Ishikawa (cell line): ENCODE measurements around the gene ITGA11.

Experiments used
- CEBPB ChIP-seq: IDR thresholded peaks from 2 replicates; pipeline ENCODE4 v1.6.1; 2012
- CREB1 ChIP-seq: IDR thresholded peaks from 2 replicates; pipeline ENCODE4 v1.6.1; 2012; ENCODE audit warnings: low read depth
- EGR1 ChIP-seq: IDR thresholded peaks from 2 replicates; pipeline ENCODE4 v1.6.1; 2012
- EP300 ChIP-seq: IDR thresholded peaks from 2 replicates; pipeline ENCODE4 v1.6.1; 2012; ENCODE audit warnings: borderline replicate concordance
- FOXM1 ChIP-seq: IDR thresholded peaks from 2 replicates; pipeline ENCODE4 v1.6.1; 2012; ENCODE audit warnings: low read depth, borderline replicate concordance
- MAX ChIP-seq: IDR thresholded peaks from 2 replicates; pipeline ENCODE4 v1.6.1; 2012
- NFIC ChIP-seq: IDR thresholded peaks from 2 replicates; pipeline ENCODE4 v1.6.1; 2012
- RAD21 ChIP-seq: IDR thresholded peaks from 2 replicates; pipeline ENCODE4 v1.6.1; 2012; ENCODE audit warnings: low read depth
- REST ChIP-seq: IDR thresholded peaks from 2 replicates; pipeline ENCODE4 v1.6.1; 2012; ENCODE audit warnings: low read depth, mild to moderate bottlenecking
- TAF1 ChIP-seq: IDR thresholded peaks from 2 replicates; pipeline ENCODE4 v1.6.1; 2012; ENCODE audit warnings: low read depth, mild to moderate bottlenecking
- TCF12 ChIP-seq: IDR thresholded peaks from 2 replicates; pipeline ENCODE4 v1.6.1; 2012; ENCODE audit warnings: low read depth
- TEAD4 ChIP-seq: IDR thresholded peaks from 2 replicates; pipeline ENCODE4 v1.6.1; 2012
- YY1 ChIP-seq: IDR thresholded peaks from 2 replicates; pipeline ENCODE4 v1.6.1; 2012; ENCODE audit warnings: low read depth
- ZBTB7A ChIP-seq: IDR thresholded peaks from 2 replicates; pipeline ENCODE4 v1.6.1; 2012; ENCODE audit warnings: low read depth
- TF ChIP-seq, protein P1 (sequence below): IDR thresholded peaks from 2 replicates; pipeline ENCODE4 v1.6.1; 2012

The ITGA11 gene

DNA sequence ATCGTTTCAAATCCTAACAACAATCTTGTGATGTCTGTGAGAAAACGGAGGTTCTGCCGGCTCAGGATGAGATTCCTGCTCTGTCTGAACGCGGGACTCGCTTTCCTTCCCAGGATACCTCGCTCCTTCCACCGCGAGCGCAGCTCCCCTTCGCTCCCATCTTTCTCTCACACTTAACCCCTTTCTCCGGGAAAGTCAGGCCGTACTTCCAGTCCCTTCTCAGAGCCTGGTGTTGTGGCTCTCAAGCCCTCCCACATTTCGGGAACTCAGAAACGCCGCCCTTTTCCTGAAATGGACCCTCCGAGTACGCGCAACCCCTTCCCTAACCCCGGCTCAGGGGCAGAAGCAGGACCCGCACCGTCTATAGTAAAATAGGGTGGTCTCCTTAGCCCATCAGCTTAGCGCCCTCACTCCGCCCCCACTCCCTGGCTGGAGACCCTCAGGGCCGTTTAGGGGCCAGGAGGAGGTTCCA is 154.8 kb downstream of the ITGA11 start:
- no peak for TF ChIP-seq TEAD4
- TF ChIP-seq, protein P1, sequence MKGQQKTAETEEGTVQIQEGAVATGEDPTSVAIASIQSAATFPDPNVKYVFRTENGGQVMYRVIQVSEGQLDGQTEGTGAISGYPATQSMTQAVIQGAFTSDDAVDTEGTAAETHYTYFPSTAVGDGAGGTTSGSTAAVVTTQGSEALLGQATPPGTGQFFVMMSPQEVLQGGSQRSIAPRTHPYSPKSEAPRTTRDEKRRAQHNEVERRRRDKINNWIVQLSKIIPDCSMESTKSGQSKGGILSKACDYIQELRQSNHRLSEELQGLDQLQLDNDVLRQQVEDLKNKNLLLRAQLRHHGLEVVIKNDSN: no peak
- no peak for TF ChIP-seq REST
- no peak for TF ChIP-seq CREB1
- TF ChIP-seq CEBPB: no peak
- TF ChIP-seq TAF1: no peak
- no peak for TF ChIP-seq EP300
- no peak for TF ChIP-seq RAD21
- TF ChIP-seq FOXM1: no peak
- TF ChIP-seq NFIC: no peak

GRCh38 chr15:68276668-68277067 is 155.3 kb downstream of the ITGA11 start:
- TF ChIP-seq TEAD4: no peak

DNA sequence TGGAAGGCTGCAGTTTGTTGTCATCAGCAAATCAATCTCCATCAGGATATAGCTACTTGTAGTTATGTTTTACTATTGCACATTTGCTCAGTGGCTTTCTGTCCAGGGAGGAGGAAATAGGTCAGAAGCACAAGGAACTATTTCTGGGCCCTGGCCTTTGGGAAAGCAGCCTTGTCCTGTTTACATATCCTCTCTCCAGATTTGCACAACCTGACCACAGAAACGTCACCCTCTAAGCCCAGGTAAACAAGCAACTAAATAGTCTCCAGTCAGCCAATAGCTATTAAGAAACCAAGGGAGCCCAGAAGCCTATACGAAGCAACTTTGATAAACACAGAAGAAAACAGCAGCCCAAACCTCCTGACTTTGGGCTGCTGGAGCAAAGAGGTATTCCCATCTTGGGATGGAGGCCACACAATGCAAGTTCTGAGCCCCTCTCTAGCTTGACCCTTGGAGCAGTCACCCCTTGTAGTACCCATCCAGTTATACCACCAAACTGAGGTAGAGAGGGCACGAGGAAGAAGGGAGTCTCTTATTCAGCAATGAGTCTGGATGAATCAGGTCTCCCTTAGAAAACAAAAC is 156.7 kb downstream of the ITGA11 start:
- no peak for TF ChIP-seq RAD21
- TF ChIP-seq REST: no peak
- no peak for TF ChIP-seq TEAD4
- no peak for TF ChIP-seq EP300
- no peak for TF ChIP-seq NFIC
- no peak for TF ChIP-seq CEBPB
- no peak for TF ChIP-seq MAX
- TF ChIP-seq FOXM1: no peak
- no peak for TF ChIP-seq YY1
- no peak for TF ChIP-seq TCF12
- TF ChIP-seq ZBTB7A: no peak

DNA sequence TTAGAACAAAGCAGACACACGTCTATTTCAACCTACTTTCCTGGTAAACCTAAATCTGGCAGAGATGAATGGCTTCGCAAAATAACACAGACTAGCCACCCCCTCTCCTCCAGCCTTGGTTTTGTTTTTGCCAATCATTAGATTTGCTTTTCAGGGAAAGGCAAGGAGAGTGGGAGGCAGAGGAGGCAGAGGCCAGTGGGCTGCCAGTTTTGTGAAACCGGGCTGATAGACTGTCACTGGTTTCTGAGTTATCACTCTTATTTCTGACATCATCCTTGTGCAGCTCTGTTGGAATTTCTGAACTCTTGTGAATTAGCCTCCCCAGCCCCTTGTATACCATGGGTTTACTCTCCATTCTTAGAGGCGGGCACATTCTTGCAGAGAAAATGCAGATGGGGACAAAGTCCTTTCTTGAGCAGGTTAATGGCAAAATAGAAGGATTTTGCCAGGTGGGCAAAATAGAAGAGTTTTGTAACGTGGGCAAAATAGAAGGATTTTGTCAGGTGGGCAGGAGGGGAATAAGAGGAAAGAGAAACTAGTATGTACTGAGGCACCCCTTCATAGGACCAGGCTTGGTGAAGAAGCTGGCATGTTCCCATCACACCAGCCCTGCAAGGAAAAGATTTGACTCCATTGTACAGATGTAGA is 157.6 kb downstream of the ITGA11 start:
- no peak for TF ChIP-seq FOXM1
- TF ChIP-seq TEAD4: no peak
- no peak for TF ChIP-seq YY1
- no peak for TF ChIP-seq TAF1
- no peak for TF ChIP-seq CREB1

DNA sequence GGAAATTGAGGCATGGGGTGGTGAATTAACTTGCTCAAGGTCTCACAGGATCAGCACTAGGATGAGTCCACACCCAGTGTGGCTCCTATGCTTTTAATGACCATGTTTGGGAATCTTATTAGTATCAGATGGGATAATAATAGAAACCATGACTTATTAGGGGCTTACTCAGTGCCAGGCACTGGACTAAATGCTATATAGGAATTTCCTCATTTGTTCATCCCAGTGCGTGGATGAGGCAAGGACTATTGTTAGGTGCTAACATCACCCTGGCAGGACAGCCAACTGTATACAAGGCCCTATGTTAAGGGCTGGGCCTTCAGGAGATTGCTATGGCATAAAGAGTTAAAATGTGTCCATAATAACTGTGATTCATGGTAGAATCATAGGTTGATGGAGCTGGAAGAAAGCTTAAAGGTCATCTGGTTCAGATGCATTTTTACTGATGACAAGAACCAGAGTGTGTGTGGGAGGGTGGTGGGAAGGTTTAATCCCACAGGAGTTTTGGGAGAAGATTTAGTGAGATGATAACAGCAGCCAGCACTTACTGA is 159.2 kb downstream of the ITGA11 start:
- no peak for TF ChIP-seq TCF12
- no peak for TF ChIP-seq MAX
- no peak for TF ChIP-seq RAD21
- TF ChIP-seq, protein P1: no peak
- TF ChIP-seq NFIC: no peak
- no peak for TF ChIP-seq TEAD4
- no peak for TF ChIP-seq CEBPB
- TF ChIP-seq TAF1: no peak
- TF ChIP-seq ZBTB7A: no peak
- no peak for TF ChIP-seq FOXM1
- TF ChIP-seq CREB1: no peak
- no peak for TF ChIP-seq EGR1
- no peak for TF ChIP-seq YY1
- no peak for TF ChIP-seq EP300
- TF ChIP-seq REST: no peak
